ENCODE measurements around the gene CDKN1A.

GRCh38 chr6:36663504-36664446 is 14.7 kb upstream of the CDKN1A start:
- TF ChIP-seq CTCF (IDR thresholded peaks at IDR 0.05): no peak
- no peak for TF ChIP-seq POLR2A (IDR thresholded peaks at IDR 0.05)
- TF ChIP-seq EP300 (IDR thresholded peaks at IDR 0.05): no peak

Measured in ovary (tissue), 3 donors.